ENCODE measurements around the gene ENTPD6.

DNA sequence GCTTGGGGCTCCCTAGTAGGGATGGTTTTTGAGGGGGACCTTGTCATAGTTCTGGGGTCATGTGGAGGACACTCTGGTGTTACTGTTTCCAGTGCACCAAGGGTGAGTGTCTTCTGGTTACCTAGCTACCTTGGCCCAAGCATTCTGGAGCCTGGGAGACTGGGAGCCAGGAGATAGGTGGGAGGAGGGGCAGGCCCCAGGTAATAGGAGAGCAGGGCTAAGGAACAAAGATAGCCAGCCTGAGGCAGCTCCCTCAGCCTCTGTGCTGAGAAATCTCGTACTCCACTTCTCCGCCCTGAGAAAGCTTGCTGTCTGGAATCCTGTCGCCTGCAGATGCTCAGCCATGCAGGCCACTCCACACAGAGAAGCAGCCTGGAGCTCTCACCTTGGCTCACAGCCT is 8.3 kb upstream of the ENTPD6 start:
- no peak for TF ChIP-seq GATA2 (IDR thresholded peaks at IDR 0.05; ENCODE audit: low read depth, low read length)
- no peak for TF ChIP-seq GATA3 (IDR thresholded peaks at IDR 0.05; ENCODE audit: low read depth, low read length)
